ENCODE measurements around the gene JAM2.

JAM2 gene

DNA sequence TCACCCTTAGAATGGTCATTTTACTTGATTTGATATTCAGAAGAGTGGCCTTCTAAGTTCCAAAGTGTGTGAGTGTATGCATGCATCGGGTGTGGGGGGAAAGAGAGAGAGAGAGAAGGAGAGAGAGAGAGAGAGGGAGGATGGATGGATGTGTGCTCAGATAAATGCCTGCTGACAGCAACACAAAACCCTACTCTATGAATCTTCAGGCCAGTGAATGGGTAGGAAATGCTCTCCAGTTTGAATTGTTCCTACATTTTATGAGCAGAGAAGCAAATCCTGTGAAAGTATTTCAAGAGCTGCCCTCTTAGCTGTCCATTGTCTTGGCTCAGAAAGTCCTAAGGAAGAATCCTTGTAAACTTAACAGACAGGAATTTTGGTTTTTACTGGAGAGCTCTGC lies 7.4 kb downstream of the JAM2 start:
- no peak overlapping the region for H3K4me3 ChIP-seq (replicated peaks; ENCODE audit: low read depth, low read length)
- no peak for DNase-seq (ENCODE audit: low read depth)
- TF ChIP-seq, protein P1, sequence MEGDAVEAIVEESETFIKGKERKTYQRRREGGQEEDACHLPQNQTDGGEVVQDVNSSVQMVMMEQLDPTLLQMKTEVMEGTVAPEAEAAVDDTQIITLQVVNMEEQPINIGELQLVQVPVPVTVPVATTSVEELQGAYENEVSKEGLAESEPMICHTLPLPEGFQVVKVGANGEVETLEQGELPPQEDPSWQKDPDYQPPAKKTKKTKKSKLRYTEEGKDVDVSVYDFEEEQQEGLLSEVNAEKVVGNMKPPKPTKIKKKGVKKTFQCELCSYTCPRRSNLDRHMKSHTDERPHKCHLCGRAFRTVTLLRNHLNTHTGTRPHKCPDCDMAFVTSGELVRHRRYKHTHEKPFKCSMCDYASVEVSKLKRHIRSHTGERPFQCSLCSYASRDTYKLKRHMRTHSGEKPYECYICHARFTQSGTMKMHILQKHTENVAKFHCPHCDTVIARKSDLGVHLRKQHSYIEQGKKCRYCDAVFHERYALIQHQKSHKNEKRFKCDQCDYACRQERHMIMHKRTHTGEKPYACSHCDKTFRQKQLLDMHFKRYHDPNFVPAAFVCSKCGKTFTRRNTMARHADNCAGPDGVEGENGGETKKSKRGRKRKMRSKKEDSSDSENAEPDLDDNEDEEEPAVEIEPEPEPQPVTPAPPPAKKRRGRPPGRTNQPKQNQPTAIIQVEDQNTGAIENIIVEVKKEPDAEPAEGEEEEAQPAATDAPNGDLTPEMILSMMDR (IDR thresholded peaks at IDR 0.05; ENCODE audit: low read length, missing control alignments) = no peak

DNA sequence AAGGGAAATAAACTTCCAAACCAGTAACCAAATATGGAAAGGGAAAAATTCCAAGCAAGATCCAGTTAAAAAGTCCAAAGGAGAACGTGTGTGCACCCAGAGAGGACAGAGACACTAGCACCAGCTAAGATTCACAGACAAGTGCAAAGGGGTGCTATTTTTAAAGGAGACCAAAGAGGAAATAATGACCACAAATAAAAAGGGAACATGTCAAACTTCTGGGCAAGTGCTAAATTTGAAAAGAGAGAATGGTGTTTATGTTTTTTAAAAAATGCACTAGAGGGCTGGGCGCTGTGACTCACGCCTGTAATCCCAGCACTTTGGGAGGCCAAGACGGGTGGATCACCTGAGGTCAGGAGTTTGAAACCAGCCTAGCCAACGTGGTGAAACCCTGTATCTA lies 8.6 kb downstream of the JAM2 start:
- H3K4me3 ChIP-seq (replicated peaks; ENCODE audit: low read depth, low read length) = no peak overlapping the region
- TF ChIP-seq, protein P1 (IDR thresholded peaks at IDR 0.05; ENCODE audit: low read length, missing control alignments) = no peak
- DNase-seq (ENCODE audit: low read depth) = no peak

DNA sequence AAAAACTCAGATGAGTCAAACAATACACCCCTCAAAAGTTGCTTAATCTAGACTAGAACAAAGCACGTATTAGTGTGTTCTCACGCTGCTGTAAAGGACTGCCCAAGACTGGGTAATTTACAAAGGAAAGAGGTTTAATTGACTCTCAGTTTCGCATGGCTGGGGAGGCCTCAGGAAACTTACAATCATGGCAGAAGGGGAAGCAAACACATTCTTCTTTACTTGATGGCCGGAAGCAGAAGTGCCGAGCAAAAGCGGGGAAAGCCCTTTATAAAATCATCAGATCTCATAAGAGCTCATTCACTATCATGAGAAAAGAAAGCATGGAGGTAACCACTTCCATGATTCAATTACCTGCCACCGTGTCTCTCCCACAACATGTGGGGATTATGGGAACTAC lies 10.1 kb downstream of the JAM2 start:
- no peak for DNase-seq (ENCODE audit: low read depth)
- no peak overlapping the region for H3K4me3 ChIP-seq (replicated peaks; ENCODE audit: low read depth, low read length)
- TF ChIP-seq, protein P1 (IDR thresholded peaks at IDR 0.05; ENCODE audit: low read length, missing control alignments) = no peak

DNA sequence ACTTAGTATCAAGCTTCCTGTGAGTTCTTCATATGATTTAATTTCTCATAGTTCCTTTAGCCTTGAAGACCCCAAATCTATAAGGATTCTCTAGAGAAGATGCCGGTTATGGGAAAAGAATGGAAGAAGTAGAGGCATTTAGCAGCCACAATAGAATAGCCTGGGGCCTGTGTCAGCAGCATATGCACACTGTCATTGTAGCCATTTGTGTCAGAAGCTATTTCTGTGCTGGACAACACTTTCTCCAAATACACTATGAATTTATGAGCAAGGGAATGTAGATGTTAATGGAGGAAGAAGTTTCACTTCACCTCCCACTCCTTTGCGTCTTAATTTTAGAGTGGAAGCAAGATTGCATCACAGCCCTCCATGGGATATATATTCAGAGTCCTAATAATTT lies 17.4 kb downstream of the JAM2 start:
- TF ChIP-seq, protein P1 (IDR thresholded peaks at IDR 0.05; ENCODE audit: low read length, missing control alignments) = no peak
- DNase-seq (ENCODE audit: low read depth) = no peak
- no peak overlapping the region for H3K4me3 ChIP-seq (replicated peaks; ENCODE audit: low read depth, low read length)

DNA sequence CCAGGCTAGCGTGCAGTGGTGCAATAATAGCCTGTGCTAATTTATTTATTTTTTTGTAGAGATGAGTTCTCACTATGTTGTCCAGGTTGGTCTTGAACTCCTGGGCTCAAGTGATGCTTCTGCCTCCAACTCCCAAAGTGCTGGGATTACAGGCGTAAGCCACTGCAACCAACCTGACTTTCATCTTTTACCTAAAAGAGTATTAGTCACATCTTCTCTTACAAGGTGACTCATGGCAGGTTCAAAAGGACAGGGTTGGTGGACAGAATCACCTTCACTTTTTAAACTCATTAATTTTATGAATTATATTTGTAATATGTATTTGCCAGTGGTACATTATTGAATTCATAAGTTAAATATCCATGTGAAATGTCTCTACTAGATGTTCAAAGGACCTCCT lies 18.1 kb downstream of the JAM2 start:
- TF ChIP-seq, protein P1 (IDR thresholded peaks at IDR 0.05; ENCODE audit: low read length, missing control alignments) = no peak
- no peak for DNase-seq (ENCODE audit: low read depth)
- no peak overlapping the region for H3K4me3 ChIP-seq (replicated peaks; ENCODE audit: low read depth, low read length)

DNA sequence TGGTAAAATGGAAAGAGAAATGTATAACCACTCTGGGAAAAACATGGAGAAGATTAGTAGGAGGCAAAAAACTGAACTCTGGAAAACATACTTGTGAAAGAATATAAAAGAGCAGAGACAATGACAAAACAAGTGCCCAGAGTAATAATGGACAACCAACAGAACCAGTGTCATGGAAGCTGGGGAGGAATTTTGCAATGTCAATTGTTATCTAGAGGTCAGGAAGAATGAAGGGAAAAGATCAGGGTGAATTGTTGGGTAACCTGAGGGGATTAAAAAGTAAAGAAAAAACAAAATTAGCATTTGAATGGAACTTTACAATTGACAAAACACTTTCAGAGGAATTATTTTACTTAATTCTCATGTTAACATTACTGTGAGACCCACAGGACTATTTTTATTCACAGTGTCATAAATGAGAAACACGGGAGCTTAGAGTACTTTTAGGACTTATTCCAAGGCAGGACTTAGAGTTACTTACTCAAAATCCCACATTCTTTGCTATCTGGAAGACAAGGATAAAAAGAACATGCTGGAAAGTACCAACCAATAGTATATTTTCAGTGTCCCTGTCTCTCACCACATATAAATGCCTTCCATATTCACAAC lies 19.5 kb downstream of the JAM2 start:
- no peak overlapping the region for H3K4me3 ChIP-seq (replicated peaks; ENCODE audit: low read depth, low read length)
- TF ChIP-seq, protein P1 (IDR thresholded peaks at IDR 0.05; ENCODE audit: low read length, missing control alignments) = no peak
- no peak for DNase-seq (ENCODE audit: low read depth)

DNA sequence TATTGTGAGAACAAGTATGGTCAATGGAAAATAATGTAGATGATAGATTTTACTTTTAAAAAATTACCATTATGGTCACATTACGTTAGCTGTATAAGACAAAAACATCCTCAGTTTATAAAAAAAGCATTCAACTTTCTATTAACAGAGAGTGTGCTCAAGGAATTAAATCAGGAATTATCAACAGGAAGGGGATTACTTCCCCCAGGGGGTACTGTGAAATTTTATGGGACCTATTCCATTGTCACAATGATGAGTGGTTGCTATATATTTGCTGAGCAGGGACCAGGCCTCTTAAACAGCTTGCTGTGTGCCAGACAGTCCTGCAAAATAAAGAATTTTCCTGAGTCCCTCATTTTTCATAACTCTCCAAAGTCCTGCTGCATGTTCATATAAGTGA lies 21.2 kb downstream of the JAM2 start:
- H3K4me3 ChIP-seq (replicated peaks; ENCODE audit: low read depth, low read length) = no peak overlapping the region
- TF ChIP-seq, protein P1 (IDR thresholded peaks at IDR 0.05; ENCODE audit: low read length, missing control alignments) = no peak
- no peak for DNase-seq (ENCODE audit: low read depth)
